ENCODE measurements around the gene ECI1. TPM values are rescaled to one million over a fixed set of nuclear protein-coding genes. Genes with fewer than 3 reads are reported as not detected.

Gene ECI1
- total and polyA plus RNA-seq, 2 of the 13 experiments (the other 11 are each of a cell fraction or from before 2014, with no cell fraction given), result 82.0 to 102 TPM

DNA sequence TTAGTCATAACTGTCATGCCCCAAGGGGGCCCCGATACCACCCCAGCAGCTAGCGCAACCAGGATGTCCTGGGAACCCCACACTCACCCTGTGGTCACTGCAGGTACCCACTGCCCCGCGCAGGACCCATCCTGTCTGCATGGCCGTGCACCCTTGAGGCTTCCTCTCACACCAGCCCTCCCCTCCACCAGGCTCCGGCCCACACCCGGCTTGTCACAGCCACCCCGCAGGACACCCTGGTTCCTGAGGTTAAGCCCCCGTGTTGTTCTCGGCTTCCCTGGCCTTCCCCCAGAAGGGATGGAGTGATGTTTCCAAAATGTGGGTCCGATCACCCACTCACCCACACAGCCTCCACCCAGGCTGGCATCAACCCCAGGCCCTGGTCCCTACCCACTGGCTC lies 7.6 kb downstream of the ECI1 start:
- no peak for ATAC-seq
- in situ Hi-C loops (cut with HindIII; ENCODE audit: extremely low pct_ligation_motif_present, low pct_unique_long_range_greater_than_20kb), result no loop called here
- Histone ChIP-seq H3K4me3 (replicated peaks in 1 of 3; ENCODE audit: insufficient read depth in 1 of 3, low read depth in 2 of 3, low read length in 3 of 3) (no peak overlapping the region), H3K36me3 (replicated peaks in 1 of 2; ENCODE audit: control insufficient read depth in 1 of 2, insufficient read depth in 2 of 2, low read length in 2 of 2) (peaks cover 25 to 47% of the 10 kb centered on the region in 2 experiments; a peak in 4 of 5 replicates), H4K20me1 (ENCODE audit: insufficient read depth, low read length) (no peaks in the 10 kb centered on the region), H3K27ac (ENCODE audit: extremely low read length, insufficient read depth, low read length) (no peak overlapping the region), H3K27me3 (ENCODE audit: control insufficient read depth in 1 of 2, insufficient read depth in 2 of 2, low read length in 2 of 2) (no peaks in the 10 kb centered on the region), H3K79me2 (ENCODE audit: insufficient read depth, low read length) (peaks cover 7% of the 10 kb centered on the region), H3K9ac (ENCODE audit: insufficient read depth, low read depth, low read length) (no peak overlapping the region), H2AFZ (ENCODE audit: low read length) (no peak overlapping the region), H3K4me1 (ENCODE audit: insufficient read depth, low read length) (peaks cover 10% of the 10 kb centered on the region), H3K9me3 (ENCODE audit: low read length) (no peaks in the 10 kb centered on the region), H3K4me2 (ENCODE audit: low read depth, low read length) (no peak overlapping the region)
- DNase-seq (ENCODE audit: low spot score), result no peak
- POLR2A ChIA-PET, result no interaction called here
- WGBS (ENCODE audit: low lambda C conversion rate), result 98% methylated on average over 8 of the region's 11 CpGs
- no TSS peak for BruUV-seq (replicated peaks)
- TF ChIP-seq XBP1 (CRISPR knock-in tag; IDR thresholded peaks at IDR 0.05), result no peak
- TF ChIP-seq ZNF713 (CRISPR knock-in tag; IDR thresholded peaks at IDR 0.05), result no peak
- no peak for TF ChIP-seq THYN1 (CRISPR knock-in tag; IDR thresholded peaks at IDR 0.05; ENCODE audit: borderline replicate concordance, low read depth)
- no peak for TF ChIP-seq ZNF547 (CRISPR knock-in tag; IDR thresholded peaks at IDR 0.05)
- TF ChIP-seq ZNF343 (CRISPR knock-in tag; IDR thresholded peaks at IDR 0.05), result no peak
- no peak for TF ChIP-seq ZFYVE20 (CRISPR knock-in tag; IDR thresholded peaks at IDR 0.05; ENCODE audit: borderline replicate concordance, low read depth)
- no peak for TF ChIP-seq ZNF17 (CRISPR knock-in tag; IDR thresholded peaks at IDR 0.05)
- no peak for TF ChIP-seq SOX5 (CRISPR knock-in tag; IDR thresholded peaks at IDR 0.05; ENCODE audit: borderline replicate concordance)
- TF ChIP-seq NCOA2 (CRISPR knock-in tag; IDR thresholded peaks at IDR 0.05), result no peak
- TF ChIP-seq ZNF350 (CRISPR knock-in tag; IDR thresholded peaks at IDR 0.05; ENCODE audit: borderline replicate concordance, low read depth), result no peak
- no peak for TF ChIP-seq ZNF44 (CRISPR knock-in tag; IDR thresholded peaks at IDR 0.05)
- TF ChIP-seq HOXA3 (CRISPR knock-in tag; IDR thresholded peaks at IDR 0.05), result no peak
- TF ChIP-seq ZNF724P (CRISPR knock-in tag; IDR thresholded peaks at IDR 0.05; ENCODE audit: borderline replicate concordance), result no peak
- TF ChIP-seq GTF3A (CRISPR knock-in tag; conservative IDR thresholded peaks at IDR 0.05), result no peak
- TF ChIP-seq, protein P1, sequence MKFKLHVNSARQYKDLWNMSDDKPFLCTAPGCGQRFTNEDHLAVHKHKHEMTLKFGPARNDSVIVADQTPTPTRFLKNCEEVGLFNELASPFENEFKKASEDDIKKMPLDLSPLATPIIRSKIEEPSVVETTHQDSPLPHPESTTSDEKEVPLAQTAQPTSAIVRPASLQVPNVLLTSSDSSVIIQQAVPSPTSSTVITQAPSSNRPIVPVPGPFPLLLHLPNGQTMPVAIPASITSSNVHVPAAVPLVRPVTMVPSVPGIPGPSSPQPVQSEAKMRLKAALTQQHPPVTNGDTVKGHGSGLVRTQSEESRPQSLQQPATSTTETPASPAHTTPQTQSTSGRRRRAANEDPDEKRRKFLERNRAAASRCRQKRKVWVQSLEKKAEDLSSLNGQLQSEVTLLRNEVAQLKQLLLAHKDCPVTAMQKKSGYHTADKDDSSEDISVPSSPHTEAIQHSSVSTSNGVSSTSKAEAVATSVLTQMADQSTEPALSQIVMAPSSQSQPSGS (CRISPR knock-in tag; IDR thresholded peaks at IDR 0.05), result no peak
- TF ChIP-seq, protein P2, sequence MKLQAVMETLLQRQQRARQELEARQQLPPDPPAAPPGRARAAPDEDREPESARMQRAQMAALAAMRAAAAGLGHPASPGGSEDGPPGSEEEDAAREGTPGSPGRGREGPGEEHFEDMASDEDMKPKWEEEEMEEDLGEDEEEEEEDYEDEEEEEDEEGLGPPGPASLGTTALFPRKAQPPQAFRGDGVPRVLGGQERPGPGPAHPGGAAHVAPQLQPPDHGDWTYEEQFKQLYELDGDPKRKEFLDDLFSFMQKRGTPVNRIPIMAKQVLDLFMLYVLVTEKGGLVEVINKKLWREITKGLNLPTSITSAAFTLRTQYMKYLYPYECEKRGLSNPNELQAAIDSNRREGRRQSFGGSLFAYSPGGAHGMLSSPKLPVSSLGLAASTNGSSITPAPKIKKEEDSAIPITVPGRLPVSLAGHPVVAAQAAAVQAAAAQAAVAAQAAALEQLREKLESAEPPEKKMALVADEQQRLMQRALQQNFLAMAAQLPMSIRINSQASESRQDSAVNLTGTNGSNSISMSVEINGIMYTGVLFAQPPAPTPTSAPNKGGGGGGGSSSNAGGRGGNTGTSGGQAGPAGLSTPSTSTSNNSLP (IDR thresholded peaks at IDR 0.05; ENCODE audit: low read depth, low read length), result no peak
- TF ChIP-seq TAF1 (CRISPR knock-in tag; IDR thresholded peaks at IDR 0.05), result no peak
- CTCF ChIA-PET (ENCODE audit: low intra/inter-chr PET ratio, low total read pairs), result no interaction called here
- no peak for FAIRE-seq
- intact Hi-C loops (cut with micrococcal nuclease; ENCODE audit: unreplicated experiment), result no loop called here

Data from HepG2 (cell line).